ENCODE results near the gene SARDH. TPM values are rescaled to one million over a fixed set of nuclear protein-coding genes. Genes with fewer than 3 reads are reported as not detected.

SARDH gene
- total and polyA plus RNA-seq, 12 donors: 0.81 to 9.6 (median 3.0) TPM

GRCh38 chr9:133656211-133657119 lies 81.7 kb downstream of the SARDH start:
- Histone ChIP-seq H3K9me3 (replicated peaks in 1 of 3) (no peaks in the 10 kb centered on the region), H3K36me3 (replicated peaks in 1 of 2) (no peaks in the 10 kb centered on the region), H3K27ac (no peak overlapping the region), H3K4me3 (no peak overlapping the region), H3K4me1 (replicated peaks in 1 of 2) (peaks cover 0 to 9% of the 10 kb centered on the region in 2 donors), H3K27me3 (peaks cover 12% of the 10 kb centered on the region)
- TF ChIP-seq CTCF (IDR thresholded peaks at IDR 0.05) (no peak), POLR2A (IDR thresholded peaks at IDR 0.05) (no peak)
- WGBS, 4 donors: 66 to 72% (median 69%) methylated on average over 28 to 36 of the region's 36 CpGs
- intact Hi-C loops (cut with DNase I): no loop called here
- no peak for DNase-seq

- Histone ChIP-seq H3K27me3 (peaks cover 12% of the 10 kb centered on the region), H3K9me3 (replicated peaks in 1 of 3) (no peaks in the 10 kb centered on the region), H3K4me1 (replicated peaks in 1 of 2) (peaks cover 0 to 9% of the 10 kb centered on the region in 2 donors), H3K4me3 (no peak overlapping the region), H3K27ac (no peak overlapping the region), H3K36me3 (replicated peaks in 1 of 2) (no peaks in the 10 kb centered on the region)
- WGBS, 4 donors: 39 to 84% (median 64%) methylated on average over 9 to 14 of the region's 14 CpGs
- intact Hi-C loops (cut with DNase I): no loop called here
- TF ChIP-seq POLR2A (IDR thresholded peaks at IDR 0.05): no peak
- TF ChIP-seq CTCF (IDR thresholded peaks at IDR 0.05): no peak
- no peak for DNase-seq
Measured at GRCh38 chr9:133655701-133656100, 82.5 kb downstream of the SARDH start.

GRCh38 chr9:133654736-133655657 lies 83.2 kb downstream of the SARDH start:
- Histone ChIP-seq H3K36me3 (replicated peaks in 1 of 2) (no peaks in the 10 kb centered on the region), H3K4me3 (no peak overlapping the region), H3K27ac (no peak overlapping the region), H3K9me3 (replicated peaks in 1 of 3) (no peaks in the 10 kb centered on the region), H3K4me1 (replicated peaks in 1 of 2) (peaks cover 0 to 9% of the 10 kb centered on the region in 2 donors), H3K27me3 (peaks cover 12% of the 10 kb centered on the region)
- intact Hi-C loops (cut with DNase I): no loop called here
- DNase-seq: no peak
- 60 to 69% (median 63%) methylated on average over 24 to 38 of the region's 38 CpGs for WGBS, 4 donors
- TF ChIP-seq CTCF (IDR thresholded peaks at IDR 0.05): no peak
- no peak for TF ChIP-seq POLR2A (IDR thresholded peaks at IDR 0.05)

- H3K4me1 ChIP-seq (replicated peaks in 1 of 2): peaks cover 0 to 4% of the 10 kb centered on the region in 2 donors
- H3K27ac ChIP-seq: no peak overlapping the region
- no peaks in the 10 kb centered on the region for H3K9me3 ChIP-seq (replicated peaks in 1 of 3)
- intact Hi-C loops (cut with DNase I): no loop called here
- no peaks in the 10 kb centered on the region for H3K36me3 ChIP-seq (replicated peaks in 1 of 2)
- no peak overlapping the region for H3K4me3 ChIP-seq
- TF ChIP-seq CTCF (IDR thresholded peaks at IDR 0.05) (no peak), POLR2A (IDR thresholded peaks at IDR 0.05) (no peak)
- H3K27me3 ChIP-seq: peaks cover 12% of the 10 kb centered on the region
- 46 to 66% (median 57%) methylated on average over 8 to 9 of the region's 9 CpGs for WGBS, 4 donors
- peak in 1 of 7 donors; percentile 59 for DNase-seq
Measured at GRCh38 chr9:133653638-133654037, 84.5 kb downstream of the SARDH start.
